ENCODE results near the gene IWS1.

IWS1 gene

DNA sequence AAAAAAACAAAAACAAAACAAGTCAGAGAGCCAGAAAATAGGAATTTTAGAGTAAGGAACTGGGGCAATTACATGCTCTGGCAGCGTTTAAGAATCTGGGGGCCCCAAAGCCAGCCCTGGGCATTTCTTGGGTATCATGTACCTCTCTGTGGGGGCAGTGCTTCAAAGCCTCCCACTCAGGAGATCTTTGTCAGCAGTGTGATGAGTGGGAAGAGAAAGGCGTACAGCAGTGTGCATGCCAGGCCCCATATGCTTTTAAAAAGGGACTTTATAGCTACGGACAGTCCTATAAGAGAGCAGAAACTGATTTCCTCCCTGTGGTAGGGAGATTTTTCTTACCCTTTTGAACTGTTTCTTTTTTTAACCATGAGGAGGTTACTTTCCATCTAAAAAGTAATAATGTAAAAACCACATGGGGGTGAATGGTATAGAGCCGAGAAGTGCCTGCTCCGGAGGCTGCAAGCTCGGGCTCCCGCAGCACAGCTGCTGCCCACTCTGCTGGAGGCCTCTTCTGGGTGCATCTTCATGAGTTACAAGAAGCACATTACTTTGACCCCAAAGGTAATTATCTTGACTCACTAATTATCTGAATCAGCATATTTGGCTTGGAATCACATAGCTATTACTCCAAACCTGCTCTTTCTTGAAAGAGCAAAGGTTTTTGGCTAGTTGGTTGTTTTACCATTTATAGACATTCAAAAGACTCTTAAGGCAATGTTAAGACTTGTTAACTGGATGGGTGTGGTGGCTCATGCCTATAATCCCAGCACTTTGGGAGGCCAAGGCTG lies 61.6 kb downstream of the IWS1 start:
- TF ChIP-seq, protein P1, sequence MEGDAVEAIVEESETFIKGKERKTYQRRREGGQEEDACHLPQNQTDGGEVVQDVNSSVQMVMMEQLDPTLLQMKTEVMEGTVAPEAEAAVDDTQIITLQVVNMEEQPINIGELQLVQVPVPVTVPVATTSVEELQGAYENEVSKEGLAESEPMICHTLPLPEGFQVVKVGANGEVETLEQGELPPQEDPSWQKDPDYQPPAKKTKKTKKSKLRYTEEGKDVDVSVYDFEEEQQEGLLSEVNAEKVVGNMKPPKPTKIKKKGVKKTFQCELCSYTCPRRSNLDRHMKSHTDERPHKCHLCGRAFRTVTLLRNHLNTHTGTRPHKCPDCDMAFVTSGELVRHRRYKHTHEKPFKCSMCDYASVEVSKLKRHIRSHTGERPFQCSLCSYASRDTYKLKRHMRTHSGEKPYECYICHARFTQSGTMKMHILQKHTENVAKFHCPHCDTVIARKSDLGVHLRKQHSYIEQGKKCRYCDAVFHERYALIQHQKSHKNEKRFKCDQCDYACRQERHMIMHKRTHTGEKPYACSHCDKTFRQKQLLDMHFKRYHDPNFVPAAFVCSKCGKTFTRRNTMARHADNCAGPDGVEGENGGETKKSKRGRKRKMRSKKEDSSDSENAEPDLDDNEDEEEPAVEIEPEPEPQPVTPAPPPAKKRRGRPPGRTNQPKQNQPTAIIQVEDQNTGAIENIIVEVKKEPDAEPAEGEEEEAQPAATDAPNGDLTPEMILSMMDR (IDR thresholded peaks at IDR 0.05): no peak
- H3K27ac ChIP-seq: no peak overlapping the region
- DNase-seq (ENCODE audit: low spot score): no peak
- no peak overlapping the region for H3K4me3 ChIP-seq

DNA sequence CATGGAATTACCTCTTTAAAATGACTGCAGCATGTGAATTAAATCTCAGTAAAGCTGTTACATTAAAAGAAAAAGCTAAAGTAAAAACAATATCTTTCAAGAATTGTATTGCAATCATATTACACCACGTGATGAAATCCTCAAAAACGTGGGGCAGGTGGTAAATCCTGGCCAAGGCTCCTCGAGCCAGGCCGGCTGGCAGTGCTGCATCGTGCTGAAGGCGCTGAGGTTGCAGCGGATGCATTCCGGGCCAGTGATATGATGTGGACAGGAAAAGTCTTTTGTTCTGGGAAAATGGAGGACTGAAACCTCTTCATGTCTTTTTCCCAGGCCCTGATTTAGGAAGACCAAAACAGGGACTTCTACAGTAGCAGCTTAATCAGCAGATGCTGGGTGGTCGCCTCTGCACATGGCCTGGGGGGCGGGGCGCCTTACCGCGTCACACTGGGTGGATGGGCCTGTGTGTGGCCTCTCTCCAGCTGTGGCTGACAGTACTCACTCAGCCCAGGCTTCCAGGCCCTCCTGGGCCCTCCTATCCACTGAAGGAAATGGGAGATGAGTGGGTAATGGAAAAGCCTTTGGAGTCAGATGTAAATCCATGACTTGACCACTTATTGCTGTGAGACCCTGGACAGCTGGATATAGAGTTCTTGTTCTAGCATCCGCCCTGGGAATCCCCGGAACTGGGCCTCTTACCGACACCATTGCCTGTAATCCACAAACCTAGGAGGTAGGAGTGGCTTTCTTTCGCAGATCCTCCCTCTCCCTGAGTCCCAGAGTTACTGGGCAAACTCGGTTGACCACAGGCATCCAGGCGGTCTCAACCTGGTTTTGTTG lies 62.9 kb downstream of the IWS1 start:
- TF ChIP-seq, protein P1 (IDR thresholded peaks at IDR 0.05): no peak
- H3K4me3 ChIP-seq: no peak overlapping the region
- no peak for DNase-seq (ENCODE audit: low spot score)
- H3K27ac ChIP-seq: no peak overlapping the region

DNA sequence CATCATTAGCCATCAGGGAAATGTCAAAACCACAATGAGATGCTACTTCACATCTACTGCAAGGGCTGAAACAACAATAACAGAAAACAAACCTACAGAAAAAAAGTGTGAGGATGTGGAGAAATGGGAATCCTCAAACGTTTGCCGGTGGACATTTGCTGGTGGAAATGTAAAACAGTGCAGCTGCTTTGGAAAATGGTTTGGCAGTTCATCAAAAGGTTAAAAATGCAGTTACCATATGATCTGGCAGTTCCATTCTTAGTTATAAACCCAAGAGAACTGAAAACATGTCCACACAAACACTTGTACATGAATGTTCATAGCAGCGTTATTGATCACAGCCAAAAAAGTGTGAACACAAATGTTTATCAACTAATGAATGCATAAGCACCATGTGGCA lies 63.8 kb downstream of the IWS1 start:
- H3K4me3 ChIP-seq: no peak overlapping the region
- no peak for DNase-seq (ENCODE audit: low spot score)
- TF ChIP-seq, protein P1 (IDR thresholded peaks at IDR 0.05): no peak
- no peak overlapping the region for H3K27ac ChIP-seq

DNA sequence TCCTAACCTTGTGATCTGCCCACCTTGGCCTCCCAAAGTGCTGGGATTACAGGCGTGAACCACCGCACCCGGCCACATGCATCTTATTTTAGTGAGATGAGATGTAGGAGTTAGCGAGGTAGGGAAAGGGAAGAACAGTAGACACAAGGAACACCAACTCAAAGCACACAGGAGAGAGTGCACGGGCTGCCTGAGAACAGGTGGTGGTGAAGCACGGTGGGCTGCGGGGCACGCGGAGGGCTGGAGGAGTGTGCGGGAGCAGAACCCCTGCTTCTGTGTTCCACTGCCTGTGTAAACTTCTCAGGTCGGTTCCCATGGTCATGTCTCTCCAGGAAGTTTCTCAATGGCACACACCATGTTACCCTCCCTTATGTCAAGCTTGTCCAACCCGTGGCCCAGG lies 69.3 kb downstream of the IWS1 start:
- H3K27ac ChIP-seq: no peak overlapping the region
- DNase-seq (ENCODE audit: low spot score): no peak
- TF ChIP-seq, protein P1 (IDR thresholded peaks at IDR 0.05): no peak
- H3K4me3 ChIP-seq: no peak overlapping the region

GRCh38 chr2:127455566-127456493 lies 70.5 kb downstream of the IWS1 start:
- Histone ChIP-seq H3K27ac (no peak overlapping the region), H3K4me3 (no peak overlapping the region)
- no peak for DNase-seq (ENCODE audit: low spot score)
- TF ChIP-seq, protein P1 (IDR thresholded peaks at IDR 0.05): no peak

- Histone ChIP-seq H3K4me3 (no peak overlapping the region), H3K27ac (no peak overlapping the region)
- TF ChIP-seq, protein P1 (IDR thresholded peaks at IDR 0.05): no peak
- no peak for DNase-seq (ENCODE audit: low spot score)
These were observed 71.4 kb downstream of the IWS1 start for GRCh38 chr2:127454595-127455565.
